Measurements from ENCODE around the gene RETSAT. TPM values are rescaled to one million over a fixed set of nuclear protein-coding genes. Genes with fewer than 3 reads are reported as not detected.
"Not testable (repeated sequence)": the region's sequence is repeated elsewhere in the genome, so short reads cannot be mapped to it uniquely, and the experiment has no call there.

Gene RETSAT
- polyA plus RNA-seq, 4 donors: 66.9 to 147 (median 120) TPM

GRCh38 chr2:85318222-85319074 is 35.9 kb downstream of the RETSAT start:
- Histone ChIP-seq H3K27ac (ENCODE audit: low read depth in 1 of 3, low read length in 2 of 3) (peak overlapping the region in 1 of 3 donors; percentile 42), H3K9me3 (ENCODE audit: control insufficient read depth in 2 of 2, insufficient read depth in 1 of 2, low read depth in 1 of 2, low read length in 1 of 2) (no peaks in the 10 kb centered on the region), H3K4me3 (ENCODE audit: low read depth in 1 of 3, low read length in 3 of 3) (no peak overlapping the region), H3K36me3 (ENCODE audit: control insufficient read depth in 3 of 3, insufficient read depth in 2 of 3, low read depth in 1 of 3, low read length in 3 of 3) (peaks cover 25 to 65% (median 25%) of the 10 kb centered on the region in 3 donors), H3K4me1 (ENCODE audit: control insufficient read depth in 3 of 3, insufficient read depth in 2 of 3, low read depth in 1 of 3, low read length in 2 of 3) (peaks cover 2 to 12% (median 5%) of the 10 kb centered on the region in 3 donors), H3K27me3 (ENCODE audit: control insufficient read depth in 3 of 3, insufficient read depth in 3 of 3, low read length in 3 of 3) (no peaks in the 10 kb centered on the region)
- no peak for DNase-seq
- FAIRE-seq: no peak
- 61 to 79% (median 71%) methylated on average over 11 of the region's 11 CpGs for WGBS, 3 donors

DNA sequence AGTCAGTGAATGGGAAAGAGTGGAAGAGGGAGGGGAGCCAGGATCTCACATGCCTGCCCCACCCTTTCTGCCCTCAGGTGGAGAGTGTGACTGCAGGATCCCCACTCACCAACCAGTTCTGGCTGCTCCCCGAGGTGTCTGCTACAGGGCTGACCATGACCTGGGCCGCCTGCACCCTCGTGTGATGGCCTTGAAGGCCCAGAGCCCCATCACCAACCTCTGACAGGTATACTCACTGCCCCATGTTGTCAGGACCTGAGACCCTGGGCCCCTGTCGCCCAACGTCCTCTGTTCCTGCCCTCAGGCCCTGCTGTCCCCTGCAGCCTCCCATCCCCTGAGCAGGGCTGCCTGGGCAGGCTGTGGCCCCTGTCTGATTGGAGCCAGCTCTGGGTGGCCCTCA is 38.4 kb downstream of the RETSAT start:
- FAIRE-seq; H3K27ac ChIP-seq (ENCODE audit: low read depth in 1 of 3, low read length in 2 of 3); DNase-seq; H3K4me3 ChIP-seq (ENCODE audit: low read depth in 1 of 3, low read length in 3 of 3); H3K9me3 ChIP-seq (ENCODE audit: control insufficient read depth in 2 of 2, insufficient read depth in 1 of 2, low read depth in 1 of 2, low read length in 1 of 2); H3K4me1 ChIP-seq (ENCODE audit: control insufficient read depth in 3 of 3, insufficient read depth in 2 of 3, low read depth in 1 of 3, low read length in 2 of 3); H3K27me3 ChIP-seq (ENCODE audit: control insufficient read depth in 3 of 3, insufficient read depth in 3 of 3, low read length in 3 of 3): not testable (repeated sequence)
- peaks cover 13 to 58% (median 24%) of the 10 kb centered on the region in 3 donors for H3K36me3 ChIP-seq (ENCODE audit: control insufficient read depth in 3 of 3, insufficient read depth in 2 of 3, low read depth in 1 of 3, low read length in 3 of 3)
- WGBS, 3 donors: 67 to 77% methylated on average over 3 to 5 of the region's 5 CpGs; no CpG with 5 or more reads in 1 of the 3 donors

DNA sequence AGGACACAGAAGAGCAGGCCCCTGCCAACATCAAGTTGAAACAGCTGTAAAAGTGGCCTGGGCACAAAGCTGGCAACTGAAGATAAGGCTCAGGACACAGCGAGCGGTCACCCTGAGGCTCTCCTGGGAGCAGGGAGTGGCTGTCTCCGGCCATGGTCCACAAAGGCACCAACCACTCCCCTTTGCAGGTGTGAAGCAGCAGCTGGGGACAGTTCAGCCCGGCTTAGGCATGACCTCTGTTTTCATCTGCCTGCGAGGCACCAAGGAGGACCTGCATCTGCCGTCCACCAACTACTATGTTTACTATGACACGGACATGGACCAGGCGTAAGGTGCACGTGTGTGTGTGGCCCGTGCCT is 39.5 kb downstream of the RETSAT start:
- no peak overlapping the region for H3K4me3 ChIP-seq (ENCODE audit: low read depth in 1 of 3, low read length in 3 of 3)
- peaks cover 8 to 62% (median 16%) of the 10 kb centered on the region in 3 donors for H3K36me3 ChIP-seq (ENCODE audit: control insufficient read depth in 3 of 3, insufficient read depth in 2 of 3, low read depth in 1 of 3, low read length in 3 of 3)
- peak overlapping the region in 2 of 3 donors; percentile 34 to 66 for H3K27ac ChIP-seq (ENCODE audit: low read depth in 1 of 3, low read length in 2 of 3)
- 48 to 75% (median 56%) methylated on average over 10 of the region's 10 CpGs for WGBS, 3 donors
- peak in 1 of 2 donors; percentile 82 for DNase-seq
- FAIRE-seq: no peak
- no peaks in the 10 kb centered on the region for H3K27me3 ChIP-seq (ENCODE audit: control insufficient read depth in 3 of 3, insufficient read depth in 3 of 3, low read length in 3 of 3)
- H3K4me1 ChIP-seq (ENCODE audit: control insufficient read depth in 3 of 3, insufficient read depth in 2 of 3, low read depth in 1 of 3, low read length in 2 of 3): peaks cover 0 to 8% (median 2%) of the 10 kb centered on the region in 3 donors
- no peaks in the 10 kb centered on the region for H3K9me3 ChIP-seq (ENCODE audit: control insufficient read depth in 2 of 2, insufficient read depth in 1 of 2, low read depth in 1 of 2, low read length in 1 of 2)

- peaks cover 5 to 27% (median 10%) of the 10 kb centered on the region in 3 donors for H3K4me1 ChIP-seq (ENCODE audit: control insufficient read depth in 3 of 3, insufficient read depth in 2 of 3, low read depth in 1 of 3, low read length in 2 of 3)
- no peaks in the 10 kb centered on the region for H3K27me3 ChIP-seq (ENCODE audit: control insufficient read depth in 3 of 3, insufficient read depth in 3 of 3, low read length in 3 of 3)
- no peak overlapping the region for H3K4me3 ChIP-seq (ENCODE audit: low read depth in 1 of 3, low read length in 3 of 3)
- no peak overlapping the region for H3K27ac ChIP-seq (ENCODE audit: low read depth in 1 of 3, low read length in 2 of 3)
- no peaks in the 10 kb centered on the region for H3K9me3 ChIP-seq (ENCODE audit: control insufficient read depth in 2 of 2, insufficient read depth in 1 of 2, low read depth in 1 of 2, low read length in 1 of 2)
- peaks cover 3 to 62% (median 11%) of the 10 kb centered on the region in 3 donors for H3K36me3 ChIP-seq (ENCODE audit: control insufficient read depth in 3 of 3, insufficient read depth in 2 of 3, low read depth in 1 of 3, low read length in 3 of 3)
- DNase-seq (no peak), FAIRE-seq (no peak)
- WGBS, 3 donors: 87 to 89% (median 87%) methylated on average over 7 of the region's 7 CpGs
Observed at GRCh38 chr2:85312404-85312803, 41.9 kb downstream of the RETSAT start.

DNA sequence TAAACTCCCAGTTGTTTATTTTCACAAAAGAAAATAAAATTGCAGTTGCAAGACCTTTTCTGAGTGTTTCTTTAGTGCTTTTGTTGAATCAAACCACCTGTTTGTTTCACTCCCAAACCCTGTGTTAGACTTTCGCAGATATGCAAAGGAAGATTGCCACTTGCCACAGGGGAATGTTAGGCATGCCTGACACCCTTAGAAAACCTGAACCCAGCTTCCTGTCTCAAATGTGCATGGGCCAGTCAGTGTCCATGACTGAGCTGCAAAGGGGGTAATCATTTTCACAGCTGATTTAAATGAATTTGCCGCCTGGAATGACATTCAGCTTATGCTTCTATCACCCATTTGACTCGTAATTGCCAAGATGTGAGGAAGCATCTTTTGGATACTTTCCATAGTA is 44.0 kb downstream of the RETSAT start:
- Histone ChIP-seq H3K4me1 (ENCODE audit: control insufficient read depth in 3 of 3, insufficient read depth in 2 of 3, low read depth in 1 of 3, low read length in 2 of 3) (peaks cover 5 to 34% (median 12%) of the 10 kb centered on the region in 3 donors), H3K4me3 (ENCODE audit: low read depth in 1 of 3, low read length in 3 of 3) (no peak overlapping the region), H3K27me3 (ENCODE audit: control insufficient read depth in 3 of 3, insufficient read depth in 3 of 3, low read length in 3 of 3) (no peaks in the 10 kb centered on the region), H3K36me3 (ENCODE audit: control insufficient read depth in 3 of 3, insufficient read depth in 2 of 3, low read depth in 1 of 3, low read length in 3 of 3) (peaks cover 0 to 61% (median 4%) of the 10 kb centered on the region in 3 donors), H3K9me3 (ENCODE audit: control insufficient read depth in 2 of 2, insufficient read depth in 1 of 2, low read depth in 1 of 2, low read length in 1 of 2) (no peaks in the 10 kb centered on the region), H3K27ac (ENCODE audit: low read depth in 1 of 3, low read length in 2 of 3) (no peak overlapping the region)
- WGBS, 3 donors: 78 to 84% (median 84%) methylated on average over 3 of the region's 3 CpGs
- FAIRE-seq: no peak
- DNase-seq: no peak

GRCh38 chr2:85309699-85310321 is 44.5 kb downstream of the RETSAT start:
- H3K4me3 ChIP-seq (ENCODE audit: low read depth in 1 of 3, low read length in 3 of 3): no peak overlapping the region
- peak overlapping the region in 1 of 3 donors; percentile 60 for H3K27ac ChIP-seq (ENCODE audit: low read depth in 1 of 3, low read length in 2 of 3)

GRCh38 chr2:85308896-85309555 is 45.3 kb downstream of the RETSAT start:
- Histone ChIP-seq H3K27ac (ENCODE audit: low read depth in 1 of 3, low read length in 2 of 3) (peak overlapping the region in 1 of 3 donors; percentile 56), H3K4me3 (ENCODE audit: low read depth in 1 of 3, low read length in 3 of 3) (no peak overlapping the region), H3K36me3 (ENCODE audit: control insufficient read depth in 3 of 3, insufficient read depth in 2 of 3, low read depth in 1 of 3, low read length in 3 of 3) (peaks cover 0 to 61% (median 4%) of the 10 kb centered on the region in 3 donors), H3K4me1 (ENCODE audit: control insufficient read depth in 3 of 3, insufficient read depth in 2 of 3, low read depth in 1 of 3, low read length in 2 of 3) (peaks cover 5 to 26% (median 10%) of the 10 kb centered on the region in 3 donors), H3K9me3 (ENCODE audit: control insufficient read depth in 2 of 2, insufficient read depth in 1 of 2, low read depth in 1 of 2, low read length in 1 of 2) (no peaks in the 10 kb centered on the region), H3K27me3 (ENCODE audit: control insufficient read depth in 3 of 3, insufficient read depth in 3 of 3, low read length in 3 of 3) (no peaks in the 10 kb centered on the region)
- WGBS, 3 donors: 12 to 34% (median 34%) methylated on average over 15 of the region's 15 CpGs
- FAIRE-seq (no peak), DNase-seq (no peak)

More at GRCh38 chr2:85309699-85310321, 44.5 kb downstream of the RETSAT start:
- no peaks in the 10 kb centered on the region for H3K9me3 ChIP-seq (ENCODE audit: control insufficient read depth in 2 of 2, insufficient read depth in 1 of 2, low read depth in 1 of 2, low read length in 1 of 2)
- peaks cover 0 to 61% (median 4%) of the 10 kb centered on the region in 3 donors for H3K36me3 ChIP-seq (ENCODE audit: control insufficient read depth in 3 of 3, insufficient read depth in 2 of 3, low read depth in 1 of 3, low read length in 3 of 3)
- H3K4me1 ChIP-seq (ENCODE audit: control insufficient read depth in 3 of 3, insufficient read depth in 2 of 3, low read depth in 1 of 3, low read length in 2 of 3): peaks cover 5 to 31% (median 10%) of the 10 kb centered on the region in 3 donors
- FAIRE-seq: no peak
- WGBS, 3 donors: 60 to 72% (median 64%) methylated on average over 19 of the region's 19 CpGs
- DNase-seq: no peak
- no peaks in the 10 kb centered on the region for H3K27me3 ChIP-seq (ENCODE audit: control insufficient read depth in 3 of 3, insufficient read depth in 3 of 3, low read length in 3 of 3)

- DNase-seq (no peak), FAIRE-seq (no peak)
- Histone ChIP-seq H3K36me3 (ENCODE audit: control insufficient read depth in 3 of 3, insufficient read depth in 2 of 3, low read depth in 1 of 3, low read length in 3 of 3) (peaks cover 0 to 61% (median 4%) of the 10 kb centered on the region in 3 donors), H3K9me3 (ENCODE audit: control insufficient read depth in 2 of 2, insufficient read depth in 1 of 2, low read depth in 1 of 2, low read length in 1 of 2) (no peaks in the 10 kb centered on the region), H3K27ac (ENCODE audit: low read depth in 1 of 3, low read length in 2 of 3) (peak overlapping the region in 2 of 3 donors; percentile 89 to 99), H3K27me3 (ENCODE audit: control insufficient read depth in 3 of 3, insufficient read depth in 3 of 3, low read length in 3 of 3) (no peaks in the 10 kb centered on the region), H3K4me1 (ENCODE audit: control insufficient read depth in 3 of 3, insufficient read depth in 2 of 3, low read depth in 1 of 3, low read length in 2 of 3) (peaks cover 5 to 26% (median 10%) of the 10 kb centered on the region in 3 donors), H3K4me3 (ENCODE audit: low read depth in 1 of 3, low read length in 3 of 3) (no peak overlapping the region)
- 65 to 89% (median 78%) methylated on average over 6 of the region's 6 CpGs for WGBS, 3 donors
Observed at GRCh38 chr2:85308201-85308600, 46.1 kb downstream of the RETSAT start.
